Nucleus accumbens (tissue), 56 donors: ENCODE results near the gene SPATA6L.

Experiments
- DNase-seq, 56 donors: peaks; one replicate each; lab custom pipeline; 2025; lab: John Stamatoyannopoulos, UW

The SPATA6L gene

DNA sequence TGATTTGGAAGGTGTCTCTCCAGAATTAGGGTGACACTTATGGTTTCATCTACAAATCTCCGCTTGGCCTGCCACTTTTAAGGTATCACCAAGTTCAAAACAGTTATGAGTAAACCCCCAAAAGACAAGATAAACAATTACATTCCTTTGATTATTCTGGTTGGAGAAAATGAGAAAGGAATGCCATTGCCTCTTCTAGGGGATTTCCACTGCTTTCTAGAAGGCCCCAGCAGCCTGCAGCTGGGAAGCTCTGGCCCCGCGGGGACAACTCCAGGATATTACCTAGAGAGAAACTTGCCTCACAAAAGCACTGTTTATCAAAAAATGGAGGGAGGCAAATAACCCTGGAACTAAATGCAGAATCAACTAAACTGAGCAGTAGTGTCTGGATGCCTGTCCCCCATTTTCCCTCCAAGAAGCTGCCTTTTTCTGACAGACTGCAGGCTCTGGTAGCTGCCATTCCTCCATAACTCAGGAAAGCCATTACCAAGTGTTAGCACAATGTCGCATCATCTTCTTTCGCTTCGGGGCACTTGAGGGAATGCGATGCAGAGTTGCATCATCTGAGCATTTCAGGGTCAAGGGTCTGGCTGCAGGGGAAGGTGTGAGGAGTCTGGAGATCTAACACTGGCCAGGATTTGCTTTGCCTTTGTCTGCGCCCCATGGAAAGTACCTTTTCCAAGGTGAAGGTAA lies 75.7 kb downstream of the SPATA6L start:
- no peak for DNase-seq

DNA sequence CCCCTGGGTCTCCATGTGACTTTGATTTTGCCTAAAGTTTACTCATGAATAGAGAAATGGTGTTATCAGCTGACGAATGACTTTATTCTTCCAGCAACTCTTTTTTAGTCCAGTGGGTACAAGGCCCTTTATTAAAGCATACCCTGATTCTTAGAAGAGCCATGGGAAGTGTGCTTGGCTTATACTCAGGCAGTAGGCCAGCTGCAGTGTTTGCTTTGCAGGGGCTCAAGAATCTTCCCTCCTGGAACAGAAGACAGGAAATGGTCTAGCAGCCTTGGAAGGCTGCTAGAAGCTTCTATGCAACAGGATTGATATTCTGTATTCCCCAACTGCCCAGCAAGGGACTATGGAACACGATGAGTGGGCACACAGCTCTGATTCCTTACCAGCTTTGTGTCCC lies 77.6 kb downstream of the SPATA6L start:
- no peak for DNase-seq

DNA sequence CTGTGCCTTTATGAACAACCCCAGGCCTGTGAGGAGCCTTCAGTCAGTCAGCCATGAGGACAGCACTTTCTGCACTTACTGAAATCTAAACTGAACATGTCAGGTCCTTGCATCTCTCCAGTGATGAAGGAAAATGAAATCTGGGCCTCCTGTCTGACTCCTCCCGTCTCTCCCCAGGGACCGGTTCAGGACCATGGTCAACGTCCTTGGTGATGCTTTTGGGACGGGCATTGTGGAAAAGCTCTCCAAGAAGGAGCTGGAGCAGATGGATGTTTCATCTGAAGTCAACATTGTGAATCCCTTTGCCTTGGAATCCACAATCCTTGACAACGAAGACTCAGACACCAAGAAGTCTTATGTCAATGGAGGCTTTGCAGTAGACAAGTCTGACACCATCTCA lies 81.1 kb downstream of the SPATA6L start:
- no peak for DNase-seq

DNA sequence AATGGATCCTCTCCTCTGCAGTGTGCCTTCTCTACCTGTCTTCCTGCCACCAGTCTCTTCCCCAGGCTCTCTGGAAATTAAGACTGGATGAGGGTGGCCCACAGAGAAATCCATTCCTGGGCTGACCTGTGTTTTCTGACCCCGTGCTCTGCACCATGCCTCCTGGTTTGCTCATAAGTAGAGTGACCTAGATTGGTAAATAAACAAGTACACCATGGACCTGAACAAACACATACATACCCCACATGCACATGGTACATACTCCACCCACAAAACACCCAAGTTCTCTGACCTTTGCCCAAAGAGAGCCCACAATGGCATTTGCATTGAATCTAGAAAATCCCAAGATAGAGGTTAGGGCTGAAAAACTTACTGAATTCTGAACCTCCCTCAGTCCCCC lies 81.6 kb downstream of the SPATA6L start:
- no peak for DNase-seq

DNA sequence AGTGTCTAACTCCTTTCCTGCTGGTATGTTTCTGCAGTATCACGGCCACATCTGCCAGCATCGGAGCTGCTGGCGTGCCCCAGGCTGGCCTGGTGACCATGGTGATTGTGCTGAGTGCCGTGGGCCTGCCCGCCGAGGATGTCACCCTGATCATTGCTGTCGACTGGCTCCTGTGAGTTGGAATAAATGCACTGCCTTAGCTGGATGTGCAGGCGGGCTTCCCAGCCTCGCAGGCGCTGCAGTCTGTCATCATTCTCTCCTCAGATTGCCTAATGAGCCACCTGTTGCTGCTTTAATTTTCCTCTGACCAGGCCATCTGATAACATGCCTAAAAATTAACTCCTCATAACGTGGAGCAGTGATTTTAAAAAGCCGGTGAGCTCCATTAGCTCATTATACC lies 83.3 kb downstream of the SPATA6L start:
- no peak for DNase-seq

DNA sequence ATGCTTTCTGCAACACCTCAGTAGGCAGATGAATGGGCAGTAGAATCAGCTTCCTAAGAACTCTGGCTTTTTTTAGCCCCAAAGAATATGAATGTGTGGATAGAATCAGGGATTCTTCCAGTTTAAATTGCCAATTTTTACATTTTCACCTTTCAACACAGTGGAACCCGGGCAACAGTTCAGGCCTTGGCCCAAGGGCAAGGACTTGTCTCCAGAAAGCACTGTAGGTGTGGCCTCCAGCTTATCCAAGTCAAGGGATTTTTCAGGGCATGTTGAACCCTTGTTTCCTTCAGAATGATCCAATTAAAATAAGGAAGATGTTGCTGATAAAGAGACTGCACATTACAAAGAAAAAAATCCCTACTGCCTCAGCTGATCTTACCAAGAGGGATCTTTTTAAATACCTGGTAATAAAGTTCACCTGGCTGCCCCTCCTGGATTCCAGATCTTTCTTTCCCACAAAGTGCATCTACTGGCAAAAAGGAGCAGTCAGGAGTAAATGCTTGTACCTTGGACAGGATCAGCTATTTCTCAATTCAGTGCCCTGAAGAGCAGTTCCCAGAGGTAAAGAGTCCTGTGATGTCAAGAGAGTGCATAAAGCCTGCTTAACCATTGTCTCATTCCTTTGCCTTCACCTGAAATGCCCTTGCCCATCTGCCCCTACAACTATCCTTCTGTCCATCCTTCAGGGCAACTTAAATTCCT lies 84.3 kb downstream of the SPATA6L start:
- DNase-seq, result no peak

DNA sequence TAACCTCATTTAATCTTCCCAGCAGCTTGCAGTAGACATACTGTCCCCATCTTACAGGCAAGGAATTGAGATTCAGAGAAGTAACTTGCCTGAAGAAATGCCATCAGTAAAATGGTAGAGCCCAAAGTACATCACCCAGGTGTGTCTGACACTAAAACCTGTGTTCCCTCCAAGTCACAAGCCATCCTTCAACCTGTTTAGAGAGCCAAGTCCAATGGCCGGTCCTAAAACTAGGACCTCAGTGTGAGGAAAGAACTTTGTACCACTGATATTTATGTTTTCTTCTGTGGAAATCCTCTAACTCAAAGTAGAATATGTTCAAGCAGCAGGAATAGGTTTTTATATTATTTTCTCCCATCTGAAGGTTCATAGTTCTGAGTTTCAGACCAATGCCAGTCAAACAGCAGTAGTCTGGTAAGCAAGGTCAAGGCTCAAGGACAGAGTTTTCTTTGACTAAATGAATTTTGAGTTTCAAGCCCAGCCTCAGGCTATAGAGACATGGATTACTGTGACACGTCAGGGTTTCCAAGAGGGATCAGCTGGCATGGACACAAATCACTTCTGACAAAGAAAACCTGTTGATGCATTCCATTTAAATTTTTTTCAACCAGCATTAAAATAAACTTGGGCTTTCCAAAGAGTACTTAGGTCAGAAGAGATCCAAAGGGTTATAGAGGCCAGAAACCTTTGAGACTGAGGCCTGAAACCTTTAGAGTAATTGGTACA lies 85.1 kb downstream of the SPATA6L start:
- DNase-seq, result no peak

DNA sequence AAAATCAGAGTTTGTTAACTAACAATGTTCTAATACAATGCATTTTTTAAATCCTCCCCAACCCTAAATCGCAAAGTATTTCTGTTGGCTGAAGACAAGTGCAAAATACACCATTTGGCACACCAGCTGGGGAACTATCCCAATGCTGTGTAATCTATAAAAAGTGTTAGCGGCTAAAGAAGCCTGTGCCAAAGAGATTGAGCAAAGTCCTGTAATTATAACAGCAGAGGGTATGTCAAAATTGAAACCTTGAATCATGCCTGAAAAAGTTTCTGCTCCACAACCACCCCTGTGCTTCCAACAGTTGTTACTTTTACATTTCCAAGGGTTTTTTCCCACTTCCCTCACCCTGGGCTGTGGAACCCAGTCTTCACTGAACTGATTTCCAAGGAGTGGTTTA lies 87.3 kb downstream of the SPATA6L start:
- DNase-seq, result no peak

DNA sequence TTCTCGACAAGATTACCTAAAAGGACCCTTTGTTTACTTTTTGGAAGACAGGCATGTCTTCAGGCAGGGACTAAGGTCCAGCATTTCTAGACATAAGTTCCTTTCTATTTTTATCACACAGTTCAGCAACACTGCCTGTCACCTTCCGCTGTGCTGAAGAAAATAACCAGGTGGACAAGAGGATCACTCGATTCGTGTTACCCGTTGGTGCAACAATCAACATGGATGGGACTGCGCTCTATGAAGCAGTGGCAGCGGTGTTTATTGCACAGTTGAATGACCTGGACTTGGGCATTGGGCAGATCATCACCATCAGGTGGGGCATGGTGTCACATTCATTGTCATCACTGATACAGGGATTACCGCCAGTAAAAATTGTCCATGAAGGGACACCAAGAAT lies 89.8 kb downstream of the SPATA6L start:
- DNase-seq, result no peak

DNA sequence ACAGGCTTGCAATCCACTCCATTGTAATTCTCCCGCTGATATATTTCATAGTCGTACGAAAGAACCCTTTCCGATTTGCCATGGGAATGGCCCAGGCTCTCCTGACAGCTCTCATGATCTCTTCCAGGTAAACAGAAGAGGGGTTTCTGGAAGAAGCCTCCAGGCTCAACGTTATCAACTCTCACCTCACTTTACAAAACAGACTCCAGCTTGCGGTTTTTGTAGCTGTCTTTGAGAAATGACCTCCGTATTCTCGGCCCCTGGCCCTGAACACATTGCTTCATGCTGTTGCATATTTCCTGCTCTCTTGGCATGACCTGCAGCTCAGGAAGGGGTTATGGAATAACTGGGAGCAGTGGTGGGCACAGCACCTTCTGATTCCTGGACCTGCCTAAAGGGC lies 90.3 kb downstream of the SPATA6L start:
- DNase-seq, result no peak

DNA sequence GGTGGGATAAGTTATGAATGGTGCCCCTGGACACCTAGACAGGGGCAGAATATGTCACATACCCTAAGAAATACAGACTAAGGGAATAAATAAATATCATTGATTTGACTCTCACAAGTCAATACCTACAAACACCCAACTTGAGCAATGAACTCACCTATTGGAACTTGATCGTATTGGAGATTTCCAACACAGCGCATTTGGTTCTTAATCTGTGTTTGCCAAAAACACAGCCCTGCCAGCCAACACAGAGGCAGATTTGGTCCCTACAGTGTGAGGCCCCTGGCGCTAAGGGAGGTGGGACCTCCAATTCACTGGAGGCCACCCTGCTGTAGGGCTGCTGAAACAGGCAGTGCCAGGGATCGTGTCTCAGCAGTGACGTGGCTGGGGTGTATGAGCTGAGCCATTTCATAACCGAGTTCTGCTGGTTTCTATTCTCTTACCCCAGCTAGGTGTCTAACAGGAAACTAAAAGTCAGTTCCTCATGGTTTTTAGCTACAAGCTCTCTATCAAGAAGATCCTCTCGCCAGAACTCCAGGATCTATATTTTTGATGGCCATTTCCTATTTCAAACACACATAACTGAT lies 91.5 kb downstream of the SPATA6L start:
- no peak for DNase-seq

DNA sequence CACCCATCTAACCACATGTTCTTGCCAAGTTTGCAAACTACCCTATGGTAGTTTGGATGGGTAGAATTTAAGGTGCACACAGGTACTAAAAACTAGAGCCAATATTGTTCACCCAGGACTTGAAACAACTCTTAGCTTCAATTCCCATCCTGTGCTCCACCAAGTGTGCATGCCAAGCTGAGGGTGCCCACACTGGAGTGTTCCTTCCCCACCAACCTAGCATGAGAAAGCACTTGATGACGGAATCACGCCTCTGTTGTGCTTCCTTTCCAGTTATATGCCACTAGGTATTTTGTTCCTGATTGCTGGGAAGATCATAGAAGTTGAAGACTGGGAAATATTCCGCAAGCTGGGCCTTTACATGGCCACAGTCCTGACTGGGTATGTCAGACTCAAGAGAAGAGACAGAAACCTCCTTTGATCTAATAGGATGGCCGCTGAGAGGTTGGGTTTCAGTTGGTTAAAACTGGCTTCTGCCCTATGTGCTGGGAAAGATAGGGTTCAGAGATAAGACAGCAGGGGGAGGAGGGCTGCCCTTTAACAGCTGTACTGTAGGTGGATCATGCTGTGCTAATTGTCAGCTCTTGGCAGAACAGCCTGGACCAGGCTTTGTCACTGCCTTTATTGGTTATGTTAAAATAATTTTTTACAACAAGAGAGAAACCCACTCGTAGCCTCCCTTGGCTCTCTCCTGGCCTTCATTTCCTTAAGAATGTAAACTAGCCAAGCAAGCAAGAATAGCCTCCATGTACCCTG lies 92.5 kb downstream of the SPATA6L start:
- DNase-seq, result no peak

DNA sequence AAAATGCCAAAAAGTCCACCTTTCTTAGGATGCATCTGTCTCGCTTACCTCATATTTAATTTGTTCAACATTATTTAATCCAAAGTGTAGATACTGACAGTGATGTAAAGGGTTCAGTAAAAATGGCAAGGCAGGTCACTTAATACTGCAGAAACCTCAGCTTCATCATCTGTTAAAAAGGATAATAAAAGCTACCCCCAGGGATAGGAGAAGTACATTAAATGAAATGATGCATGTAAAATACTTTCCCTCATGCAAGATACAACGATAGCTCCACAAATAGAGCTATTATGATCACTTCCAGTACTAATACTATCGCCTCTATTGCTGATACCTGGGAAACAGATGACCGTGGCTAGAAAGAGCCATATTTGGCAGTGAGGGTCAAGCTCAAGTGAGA lies 93.1 kb downstream of the SPATA6L start:
- no peak for DNase-seq

DNA sequence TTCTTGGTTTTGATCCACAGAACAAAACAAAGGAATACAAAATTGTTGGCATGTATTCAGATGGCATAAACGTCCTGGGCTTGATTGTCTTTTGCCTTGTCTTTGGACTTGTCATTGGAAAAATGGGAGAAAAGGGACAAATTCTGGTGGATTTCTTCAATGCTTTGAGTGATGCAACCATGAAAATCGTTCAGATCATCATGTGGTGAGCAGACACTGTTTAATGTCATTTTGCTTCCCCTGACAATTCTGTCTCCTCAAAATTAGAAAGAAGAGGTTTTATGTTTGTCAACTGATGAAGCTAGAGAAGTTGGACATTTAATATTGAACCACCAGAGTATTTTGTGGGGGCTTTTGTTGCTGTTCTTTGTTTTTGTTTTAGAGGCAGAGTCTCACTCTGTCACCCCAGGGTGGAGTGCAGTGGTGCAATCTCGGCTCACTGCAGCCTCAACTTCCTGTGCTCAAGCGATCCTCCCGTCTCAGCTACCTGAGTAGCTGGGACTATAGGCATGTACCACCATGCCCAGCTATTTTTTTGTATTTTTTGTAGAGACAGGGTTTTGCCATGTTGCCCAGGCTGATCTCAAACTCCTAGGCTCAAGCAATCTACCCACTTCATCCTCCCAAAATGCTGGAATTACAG lies 94.0 kb downstream of the SPATA6L start:
- DNase-seq, result no peak

DNA sequence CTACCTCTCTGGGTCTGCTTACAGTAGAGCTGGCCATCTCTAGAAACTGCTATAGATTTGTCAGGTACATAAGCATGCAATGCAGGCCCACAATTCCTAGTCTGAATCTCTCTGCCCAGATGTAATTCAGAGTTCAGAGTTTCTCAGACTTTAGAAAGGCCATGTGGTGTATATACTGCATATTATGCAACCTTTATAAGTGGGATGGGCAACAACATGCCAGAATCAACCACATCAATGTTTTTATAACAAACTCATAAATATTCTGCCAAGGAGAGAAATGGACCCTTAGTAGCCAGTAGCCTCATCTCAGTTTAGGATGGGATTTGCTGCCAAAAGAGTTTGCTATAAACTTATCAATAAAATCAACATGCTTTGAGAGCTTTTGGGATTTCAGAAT lies 97.2 kb downstream of the SPATA6L start:
- DNase-seq, result no peak

DNA sequence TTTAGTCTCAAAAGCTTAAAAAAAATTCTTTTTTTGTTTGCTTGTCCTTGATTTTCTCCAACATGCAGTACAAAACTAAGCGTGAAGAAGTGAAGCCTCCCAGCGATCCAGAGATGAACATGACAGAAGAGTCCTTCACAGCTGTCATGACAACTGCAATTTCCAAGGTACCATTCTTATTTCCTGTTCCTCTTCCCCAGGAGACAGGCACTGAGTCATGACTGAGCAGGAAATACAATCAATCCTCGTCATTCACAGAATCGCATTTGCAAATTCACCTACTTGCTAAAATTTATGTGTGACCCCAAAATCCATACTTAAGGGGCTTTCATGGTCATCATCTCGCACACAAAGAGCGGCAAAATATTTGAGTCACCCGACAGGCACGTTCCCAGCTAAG lies 98.7 kb downstream of the SPATA6L start:
- DNase-seq, result peak in 5 of 56 donors; percentile 6 to 29 (median 14)

DNA sequence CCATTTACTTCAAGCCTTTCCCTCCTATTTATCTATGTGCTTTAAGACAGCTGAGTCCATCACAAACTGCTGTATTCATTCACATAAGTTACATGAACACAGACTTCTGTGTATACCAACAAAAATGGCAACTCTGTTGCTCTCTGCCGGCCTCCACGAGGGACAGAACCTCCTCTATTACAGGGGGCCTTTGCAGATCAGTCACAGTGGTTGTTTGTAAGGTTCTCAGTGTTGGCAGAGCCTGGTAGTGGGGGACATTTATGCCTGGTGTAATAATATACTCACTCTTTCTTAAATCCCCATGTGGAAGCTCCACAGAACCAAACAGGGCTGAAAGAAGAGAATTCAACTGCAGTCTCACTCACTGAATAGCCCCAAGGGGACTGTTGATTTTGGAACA lies 99.5 kb downstream of the SPATA6L start:
- peak in 15 of 56 donors; percentile 4 to 36 (median 13) for DNase-seq

DNA sequence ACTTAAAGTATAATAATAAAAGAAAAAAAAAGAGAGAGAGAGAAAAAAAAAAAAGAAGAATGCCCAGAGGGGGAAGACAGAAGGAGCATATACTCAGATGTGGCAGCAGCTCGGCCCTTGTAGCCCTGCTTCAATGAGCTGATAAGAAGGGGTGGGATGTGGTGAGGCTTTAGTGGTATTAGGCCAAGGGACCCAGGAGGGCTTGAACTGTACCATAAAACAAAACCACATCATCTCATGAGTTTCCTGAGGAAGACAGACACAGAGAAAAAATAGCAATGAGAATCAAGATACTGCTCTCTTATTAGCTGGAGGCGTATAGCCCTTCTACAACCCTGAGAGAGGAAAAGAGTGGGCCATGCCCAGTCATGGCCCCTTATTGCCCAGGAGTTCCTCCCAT lies 103.2 kb downstream of the SPATA6L start:
- DNase-seq, result no peak

DNA sequence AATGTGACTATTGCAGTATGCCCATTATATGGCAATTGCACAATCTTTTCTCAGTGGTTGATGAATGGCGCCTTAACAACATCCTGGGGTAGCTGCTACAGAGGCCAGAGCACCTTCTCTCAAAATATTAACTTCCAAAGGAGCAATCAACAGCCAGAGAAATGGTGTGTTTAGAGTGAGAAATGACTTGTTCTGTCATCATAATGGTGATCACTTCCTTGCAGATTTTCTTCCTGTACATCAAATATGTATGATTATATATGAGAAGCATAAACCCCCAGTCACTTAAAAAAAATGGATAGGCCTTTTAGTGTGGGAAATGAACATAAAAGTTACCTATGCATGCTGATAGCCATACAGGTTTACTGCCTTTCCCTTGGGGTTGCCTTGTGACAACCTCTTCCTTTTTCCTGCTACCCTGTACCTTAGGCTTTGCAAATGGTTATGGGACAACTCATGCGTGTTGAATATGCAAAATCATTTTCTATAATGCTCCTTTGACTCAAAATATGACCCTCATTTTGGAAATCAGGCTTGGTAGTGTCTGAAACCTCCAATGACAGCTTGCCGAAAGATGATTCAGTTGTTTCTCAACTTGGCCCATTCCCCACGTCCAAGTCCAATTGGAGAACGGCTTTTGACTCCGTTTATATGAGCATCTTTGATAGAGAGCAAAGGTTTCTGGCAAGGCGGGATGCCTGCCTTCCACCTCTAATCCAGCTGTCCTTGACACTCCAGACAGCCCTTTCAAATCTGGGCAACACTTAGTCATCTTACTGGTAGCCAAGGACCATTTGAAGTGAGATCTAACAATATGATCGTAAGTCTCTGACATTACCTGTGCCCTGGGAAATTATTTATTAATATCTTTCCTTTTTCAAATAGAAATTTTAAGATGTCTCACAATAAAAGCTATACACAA lies 106.8 kb downstream of the SPATA6L start:
- DNase-seq, result no peak
